Cardiac fibroblast (primary cell): ENCODE results near the gene NRG3.

Experiments
- DNase-seq, 2 donors: peaks; one replicate each; pipeline versions ENCODE4 v3.0.0 to v3.0.0-alpha.2; 2010; ENCODE audit warnings: low read depth in 2 of 2
- H3K4me3 ChIP-seq, 2 donors: replicated peaks in 1 of 2; 1 replicate in 1 of 2; 2 replicates in 1 of 2; pipeline ENCODE4 v1.5.1; 2011; ENCODE audit warnings: low read depth in 2 of 2, low read length in 2 of 2, mild to moderate bottlenecking in 2 of 2, moderate library complexity in 1 of 2
- TF ChIP-seq, protein P1 (sequence below): IDR thresholded peaks from one replicate; pipeline ENCODE4 v1.5.1; 2011; ENCODE audit warnings: low read depth, mild to moderate bottlenecking, low read length, inconsistent platforms

NRG3 gene

DNA sequence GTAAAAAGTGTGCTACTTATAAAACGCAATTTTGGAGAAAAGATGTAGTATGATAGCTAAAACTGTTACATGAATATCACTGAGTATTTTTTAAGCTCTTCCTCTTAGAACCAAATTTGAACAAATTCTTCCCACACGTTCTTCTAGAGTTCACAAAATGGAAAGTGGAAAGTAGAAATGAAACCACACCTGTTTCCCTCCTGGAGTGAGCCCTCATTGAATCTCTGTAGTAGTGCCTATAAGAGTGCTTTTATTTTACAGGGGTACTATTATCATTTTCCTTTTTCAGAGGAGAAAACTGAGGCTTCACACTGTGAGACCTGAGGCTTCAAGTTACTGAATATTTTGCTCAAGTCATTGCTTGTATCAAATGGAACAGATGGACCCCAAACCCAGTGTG, 393.0 kb downstream of the NRG3 start:
- H3K4me3 ChIP-seq, result no peak overlapping the region
- TF ChIP-seq, protein P1, sequence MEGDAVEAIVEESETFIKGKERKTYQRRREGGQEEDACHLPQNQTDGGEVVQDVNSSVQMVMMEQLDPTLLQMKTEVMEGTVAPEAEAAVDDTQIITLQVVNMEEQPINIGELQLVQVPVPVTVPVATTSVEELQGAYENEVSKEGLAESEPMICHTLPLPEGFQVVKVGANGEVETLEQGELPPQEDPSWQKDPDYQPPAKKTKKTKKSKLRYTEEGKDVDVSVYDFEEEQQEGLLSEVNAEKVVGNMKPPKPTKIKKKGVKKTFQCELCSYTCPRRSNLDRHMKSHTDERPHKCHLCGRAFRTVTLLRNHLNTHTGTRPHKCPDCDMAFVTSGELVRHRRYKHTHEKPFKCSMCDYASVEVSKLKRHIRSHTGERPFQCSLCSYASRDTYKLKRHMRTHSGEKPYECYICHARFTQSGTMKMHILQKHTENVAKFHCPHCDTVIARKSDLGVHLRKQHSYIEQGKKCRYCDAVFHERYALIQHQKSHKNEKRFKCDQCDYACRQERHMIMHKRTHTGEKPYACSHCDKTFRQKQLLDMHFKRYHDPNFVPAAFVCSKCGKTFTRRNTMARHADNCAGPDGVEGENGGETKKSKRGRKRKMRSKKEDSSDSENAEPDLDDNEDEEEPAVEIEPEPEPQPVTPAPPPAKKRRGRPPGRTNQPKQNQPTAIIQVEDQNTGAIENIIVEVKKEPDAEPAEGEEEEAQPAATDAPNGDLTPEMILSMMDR, result no peak
- no peak for DNase-seq

DNA sequence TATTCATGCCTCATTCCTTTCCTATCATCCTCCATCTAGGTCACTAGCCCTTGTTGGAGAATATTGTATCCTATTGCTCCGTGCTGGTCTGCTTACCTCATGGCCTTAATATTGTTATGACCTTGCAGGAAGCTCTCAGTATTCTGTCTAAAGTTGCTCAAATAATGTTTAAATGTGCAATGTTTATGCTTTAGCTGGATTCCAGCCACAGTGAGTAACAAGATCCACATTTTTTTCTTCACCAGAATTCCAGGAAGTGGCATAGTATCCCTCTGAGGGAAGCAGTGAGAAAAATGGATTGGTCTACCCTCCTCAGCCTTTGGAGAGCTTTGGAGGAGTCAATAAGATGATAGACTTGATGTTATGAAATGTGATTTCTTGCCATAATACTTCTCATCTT, 402.6 kb downstream of the NRG3 start:
- no peak overlapping the region for H3K4me3 ChIP-seq
- TF ChIP-seq, protein P1, result no peak
- DNase-seq, result peak in 1 of 2 donors; percentile 42

- TF ChIP-seq, protein P1, result no peak
- no peak overlapping the region for H3K4me3 ChIP-seq
- DNase-seq, result no peak
These were observed 403.6 kb downstream of the NRG3 start for GRCh38 chr10:82278401-82279182.

DNA sequence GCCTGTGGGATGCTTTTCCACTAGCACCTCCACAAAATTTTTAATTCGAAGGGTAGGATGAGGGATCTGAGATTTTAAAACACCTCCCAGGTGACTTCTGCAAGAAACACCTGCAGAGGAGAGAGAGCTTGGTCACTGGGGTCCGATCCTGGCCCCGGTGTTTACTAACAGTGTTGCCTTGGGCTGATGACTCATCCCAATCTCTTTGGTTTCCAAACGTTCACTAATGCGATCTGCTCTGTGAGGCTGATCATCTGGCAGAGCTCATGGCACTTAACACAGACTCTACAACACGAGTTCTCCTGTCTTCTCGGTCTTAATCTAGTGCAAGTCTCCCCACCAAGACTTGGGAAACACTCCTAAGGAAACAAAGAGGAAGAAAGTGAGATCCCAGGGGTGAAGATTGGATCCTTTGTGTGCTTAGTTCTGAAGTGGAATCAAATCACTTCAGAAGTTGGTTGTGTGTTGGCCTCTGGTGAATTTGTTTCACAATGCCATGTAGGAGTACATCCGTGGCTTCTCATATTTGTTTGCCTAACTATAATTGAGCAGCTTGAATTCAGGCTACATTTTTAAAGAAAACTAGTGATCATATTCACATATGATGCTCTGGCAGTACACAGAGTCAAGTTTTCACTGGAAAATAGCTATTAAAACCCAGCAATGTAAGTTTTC, 407.9 kb downstream of the NRG3 start:
- DNase-seq, result peak in 1 of 2 donors; percentile 10
- no peak overlapping the region for H3K4me3 ChIP-seq
- TF ChIP-seq, protein P1, result no peak

GRCh38 chr10:82284180-82284579, 409.2 kb downstream of the NRG3 start:
- no peak for DNase-seq
- no peak overlapping the region for H3K4me3 ChIP-seq
- TF ChIP-seq, protein P1, result no peak

DNA sequence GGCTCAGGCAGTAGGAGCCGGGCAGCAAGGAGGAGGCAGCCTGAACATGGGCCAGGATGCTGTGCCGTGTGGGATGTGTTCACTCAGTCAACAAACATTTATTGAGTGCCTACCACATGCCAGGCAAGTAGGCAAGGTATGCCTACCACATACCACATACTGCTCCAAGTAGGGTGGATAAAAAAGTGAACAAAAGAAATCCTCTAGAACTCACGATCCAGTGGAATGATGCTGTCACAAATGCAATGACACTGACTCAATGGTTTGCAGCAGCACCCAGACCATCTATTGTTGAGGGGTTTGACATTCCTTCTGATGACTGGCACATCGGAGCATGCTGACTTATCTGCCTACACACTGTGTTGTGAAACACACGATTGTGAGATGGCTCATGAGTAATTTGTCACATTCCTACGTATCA, 413.5 kb downstream of the NRG3 start:
- peak in 1 of 2 donors; percentile 92 for DNase-seq
- TF ChIP-seq, protein P1, result no peak
- no peak overlapping the region for H3K4me3 ChIP-seq
